Activated gamma-delta T cell treated with anti-CD3 and anti-CD28 coated beads, Interleukin-2, amount 50 U/mL, for 16 hours (primary cell): ENCODE data around the gene SRRM5.
"Not testable (repeated sequence)": the region's sequence is repeated elsewhere in the genome, so short reads cannot be mapped to it uniquely, and the experiment has no call there.

Source experiments
- DNase-seq: peaks from one replicate; pipeline ENCODE4 v3.0.0-alpha.2; 2020; ENCODE audit warnings: low read depth

Gene SRRM5, protein sequence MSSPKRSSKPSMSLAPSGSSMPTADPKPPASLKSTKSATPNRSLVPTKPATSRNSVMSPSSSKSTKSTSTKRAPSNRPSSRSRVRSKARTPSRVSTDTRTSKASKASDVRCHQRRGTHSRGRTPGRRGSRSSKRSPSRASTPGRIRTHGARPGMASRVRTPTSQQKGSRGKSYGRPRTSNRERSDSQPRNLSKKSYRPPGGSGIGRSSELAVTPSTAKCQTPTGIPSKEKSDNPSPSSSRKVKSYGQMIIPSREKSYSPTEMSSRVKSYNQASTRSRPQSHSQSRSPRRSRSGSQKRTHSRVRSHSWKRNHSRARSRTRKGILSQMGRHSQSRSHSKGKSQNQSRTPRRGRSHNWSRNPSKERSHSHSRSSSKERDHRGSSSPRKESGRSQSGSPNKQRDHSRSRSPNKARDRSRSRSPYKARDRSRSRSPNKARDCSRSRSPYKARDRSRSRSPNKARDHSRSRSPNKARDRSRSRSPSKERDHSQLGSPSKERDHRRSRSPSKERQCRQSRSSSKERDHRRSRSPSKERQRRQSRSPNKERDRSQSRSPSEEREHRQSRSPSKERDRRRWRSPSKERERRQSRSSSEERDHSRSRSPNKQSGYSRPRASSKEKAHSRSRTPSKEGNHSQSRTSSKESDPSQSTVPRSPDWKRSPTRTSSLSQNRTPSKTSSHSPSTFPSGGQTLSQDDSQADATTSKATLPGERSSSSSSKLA

GRCh38 chr19:43611788-43612187 is at the start of gene SRRM5:
SRRM5 (plus strand) TSS chr19:43612088; CDS start chr19:43612122, 34 bp downstream.
- DNase-seq: no peak

DNA sequence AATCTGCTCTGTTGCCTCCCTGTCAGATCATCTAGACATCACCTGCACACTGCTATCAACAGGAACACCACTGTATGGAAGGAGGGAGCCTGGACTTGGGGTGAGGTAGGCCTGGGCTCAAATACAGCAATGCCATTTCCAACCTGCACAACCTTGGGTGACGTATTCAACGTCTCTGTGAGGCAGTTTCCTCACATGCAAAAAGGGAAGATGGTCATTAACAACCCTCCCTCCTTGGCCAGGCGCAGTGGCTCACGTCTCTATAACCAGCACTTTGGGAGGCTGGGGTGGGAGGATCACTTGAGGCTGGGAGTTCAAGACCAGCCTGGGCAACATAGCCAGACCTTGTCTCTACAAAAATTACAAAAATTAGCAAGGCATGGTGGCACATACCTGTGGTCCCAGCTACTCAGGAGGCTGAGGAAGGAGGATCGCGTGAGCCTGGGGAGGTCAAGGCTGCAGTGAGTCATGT is 49.6 kb upstream of the SRRM5 start:
- DNase-seq: no peak

DNA sequence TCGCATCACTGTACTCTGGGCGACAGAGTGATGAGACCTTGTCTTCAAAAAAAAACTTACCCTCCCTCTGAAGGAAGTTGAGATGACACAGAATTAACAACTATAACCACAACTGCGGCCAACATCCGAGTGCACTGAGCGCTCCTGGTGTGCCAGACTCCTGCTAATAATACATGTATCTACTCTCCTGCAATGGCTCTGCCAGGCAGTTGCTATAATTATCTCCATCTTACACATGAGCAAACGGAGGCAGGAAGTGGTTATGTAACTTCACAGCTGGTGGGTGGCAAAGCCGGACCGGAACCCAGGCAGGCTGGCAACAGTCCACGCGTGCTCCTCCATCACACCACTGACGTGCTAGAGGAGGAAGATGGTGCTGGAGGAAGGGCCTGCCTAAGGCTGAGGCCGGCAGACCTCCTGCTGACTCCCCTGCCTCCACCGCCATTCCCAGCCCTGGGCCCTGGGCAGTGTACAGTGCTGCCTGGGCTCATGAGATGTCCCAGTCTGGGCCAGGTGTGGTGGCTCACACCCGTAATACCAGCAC is 49.1 kb upstream of the SRRM5 start:
- DNase-seq: peak; percentile 73

- no peak for DNase-seq
Observed at GRCh38 chr19:43563816-43564457, 48.0 kb upstream of the SRRM5 start.

DNA sequence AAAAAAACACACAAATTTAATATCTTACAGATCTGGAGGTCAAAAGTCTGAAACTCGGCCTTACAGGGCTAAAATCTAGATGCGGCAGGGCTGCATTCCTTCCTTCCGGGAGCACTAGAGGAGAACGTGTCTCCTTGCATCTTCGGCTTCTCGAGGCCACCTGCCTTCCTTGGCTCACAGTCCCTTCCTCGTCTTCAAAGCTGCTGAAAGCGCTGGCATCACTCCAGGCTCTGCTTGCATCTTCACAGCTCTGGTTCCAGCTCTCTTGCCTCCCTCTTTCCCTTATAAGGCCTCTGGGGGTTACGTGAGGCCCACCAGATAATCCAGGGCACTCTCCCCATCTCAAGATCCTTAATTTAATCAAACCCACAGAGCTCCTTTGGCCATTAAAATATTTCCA is 47.1 kb upstream of the SRRM5 start:
- DNase-seq: no peak

- no peak for DNase-seq
Observed at GRCh38 chr19:43569657-43570056, 42.2 kb upstream of the SRRM5 start.

- no peak for DNase-seq
Observed at GRCh38 chr19:43570174-43570791, 41.6 kb upstream of the SRRM5 start.

DNA sequence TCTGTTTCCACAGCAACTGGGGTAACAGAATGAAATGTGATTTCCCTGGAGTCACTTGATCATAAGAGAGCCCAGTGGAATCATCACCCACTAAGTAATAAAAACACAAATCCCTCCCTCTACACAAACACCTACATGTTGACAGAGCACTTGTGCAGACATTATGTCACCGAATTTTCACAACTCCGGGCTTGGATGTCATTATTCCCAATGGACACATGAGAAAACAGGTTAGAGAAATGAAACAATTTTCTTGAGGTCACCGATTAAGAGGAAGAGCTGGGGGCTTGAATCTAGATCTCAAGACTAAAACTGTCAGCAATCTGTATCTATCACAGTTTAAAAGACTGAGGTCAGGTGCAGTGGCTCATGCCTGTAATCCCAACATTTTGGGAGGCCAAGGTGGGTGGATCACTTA is 39.7 kb upstream of the SRRM5 start:
- no peak for DNase-seq

- DNase-seq: no peak
Observed at GRCh38 chr19:43574424-43575155, 37.3 kb upstream of the SRRM5 start.

DNA sequence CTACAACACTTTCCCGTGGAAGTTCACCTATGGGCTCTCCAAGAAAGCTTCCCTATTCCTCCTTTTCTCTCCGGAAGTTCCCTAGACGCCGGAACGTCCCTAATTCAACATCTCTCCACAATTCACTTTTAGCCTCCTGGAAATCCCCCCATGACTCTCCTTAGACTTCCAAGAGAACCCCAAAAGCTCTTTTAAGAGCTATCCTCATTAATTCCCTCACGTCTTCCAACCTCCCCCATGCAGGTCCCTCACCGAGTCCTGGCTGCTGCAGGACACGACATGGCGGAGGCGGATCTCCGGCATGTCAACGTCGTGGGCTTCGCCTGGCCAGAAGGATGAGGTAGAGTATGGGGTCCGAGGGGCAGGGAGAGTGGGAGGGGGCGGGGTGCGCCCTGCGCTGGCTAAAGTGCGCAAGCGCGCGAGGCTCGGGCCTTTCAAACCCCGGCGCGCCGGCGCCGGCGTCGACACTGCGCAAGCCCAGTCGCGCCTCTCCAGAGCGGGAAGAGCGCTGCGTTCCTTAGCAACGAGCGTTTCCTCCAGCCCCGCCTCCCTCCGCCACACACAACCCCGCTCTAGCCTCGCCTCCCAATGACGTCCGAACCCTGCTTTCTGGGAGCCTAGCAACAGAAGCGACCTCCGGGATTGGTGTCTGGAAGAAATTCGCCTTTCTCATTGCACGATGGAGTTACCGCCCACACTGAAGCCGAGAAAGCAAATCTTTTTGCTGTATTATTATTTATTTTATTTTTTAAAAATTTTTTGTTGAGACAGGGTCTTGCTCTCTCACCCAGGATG is 36.5 kb upstream of the SRRM5 start, which contains the start of the genes PINLYP and XRCC1:
Gene PINLYP (plus strand): TSS at position 646 of the 795 bp plus-strand sequence. CDS start 1,391 bp downstream, outside the sequence.
Gene XRCC1 (minus strand): TSS at position 372 of the 795 bp plus-strand sequence. CDS start 69 bp downstream, at position 303.
- DNase-seq: peak; percentile 93

GRCh38 chr19:43575955-43576878 is 35.7 kb upstream of the SRRM5 start:
- DNase-seq: no peak

DNA sequence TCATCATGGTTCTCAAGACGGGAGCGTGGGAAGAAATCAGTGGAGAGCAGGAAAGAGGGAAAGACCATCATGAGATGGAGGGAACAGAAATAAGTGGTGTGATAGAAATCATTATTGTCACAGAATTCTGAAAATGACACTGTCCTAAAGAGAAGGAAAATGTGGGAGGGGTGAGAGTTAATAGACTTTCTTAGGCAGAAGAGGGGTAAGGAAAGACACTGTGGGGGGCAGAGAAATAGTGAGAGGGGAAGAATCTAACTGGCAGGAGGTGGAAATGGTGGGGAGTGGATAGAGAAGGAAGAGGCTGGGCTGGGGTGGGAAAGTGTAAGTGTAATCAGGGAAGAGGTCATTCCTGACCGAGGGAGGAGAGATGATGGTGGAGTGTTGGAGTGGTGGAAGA is 33.1 kb upstream of the SRRM5 start:
- DNase-seq: no peak

DNA sequence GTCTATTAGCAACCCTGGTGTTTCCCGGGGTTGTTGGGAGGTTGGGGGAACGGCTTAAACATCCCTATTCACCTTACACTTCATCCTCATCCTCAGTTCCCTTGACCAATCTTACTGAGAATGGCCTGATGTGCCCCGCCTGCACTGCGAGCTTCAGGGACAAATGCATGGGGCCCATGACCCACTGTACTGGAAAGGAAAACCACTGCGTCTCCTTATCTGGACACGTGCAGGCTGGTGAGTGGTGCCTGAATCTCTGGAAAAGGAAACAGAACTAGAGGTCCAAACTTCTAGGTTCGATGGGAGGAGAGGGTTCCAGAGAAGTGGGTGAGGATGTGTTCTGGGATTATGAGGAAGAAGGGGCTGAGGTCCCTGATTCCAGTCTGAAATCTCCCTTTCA is 30.4 kb upstream of the SRRM5 start:
- DNase-seq: no peak

- no peak for DNase-seq
Observed at GRCh38 chr19:43582495-43582894, 29.4 kb upstream of the SRRM5 start.

DNA sequence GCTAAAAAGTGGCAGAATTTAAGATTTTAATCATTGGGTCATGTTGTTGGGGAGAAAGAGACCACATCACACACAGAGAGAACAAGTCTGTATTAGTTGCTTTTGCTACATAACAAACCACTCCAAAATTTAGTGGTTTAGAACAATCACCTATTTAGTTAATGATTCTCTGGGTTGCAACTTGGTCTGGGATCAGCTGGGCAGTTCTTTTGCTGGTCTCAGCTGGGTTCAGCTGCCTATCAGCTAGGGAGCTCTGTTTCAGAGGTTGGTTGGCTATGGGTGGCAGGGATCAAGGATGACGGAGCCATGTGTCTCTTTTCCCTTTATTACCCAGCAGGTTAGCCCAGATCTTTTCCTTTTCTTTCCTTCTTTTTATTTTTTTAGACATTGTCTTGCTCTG is 27.4 kb upstream of the SRRM5 start:
- no peak for DNase-seq

- DNase-seq: no peak
Observed at GRCh38 chr19:43586346-43586745, 25.5 kb upstream of the SRRM5 start.

- not testable (repeated sequence) for DNase-seq
Observed at GRCh38 chr19:43587029-43587428, 24.9 kb upstream of the SRRM5 start.

DNA sequence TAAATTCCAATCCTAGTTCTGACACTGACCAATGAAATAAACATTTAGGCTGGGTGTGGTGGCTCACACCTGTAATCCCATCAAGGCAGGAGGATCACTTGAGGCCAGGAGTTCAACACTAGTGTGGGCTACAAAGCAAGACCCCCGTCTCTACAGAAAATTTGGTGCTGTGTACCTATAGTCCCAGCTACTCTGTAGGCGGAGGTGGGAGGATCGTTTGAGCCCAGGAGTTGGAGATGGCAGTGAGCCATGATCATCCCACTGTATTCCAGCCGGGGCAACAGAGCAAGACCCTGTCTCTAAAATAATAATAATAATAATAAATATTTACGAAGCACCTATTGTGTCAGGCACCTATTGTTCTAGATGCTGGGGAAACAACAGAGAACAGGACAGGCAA is 22.6 kb upstream of the SRRM5 start:
- DNase-seq: no peak

DNA sequence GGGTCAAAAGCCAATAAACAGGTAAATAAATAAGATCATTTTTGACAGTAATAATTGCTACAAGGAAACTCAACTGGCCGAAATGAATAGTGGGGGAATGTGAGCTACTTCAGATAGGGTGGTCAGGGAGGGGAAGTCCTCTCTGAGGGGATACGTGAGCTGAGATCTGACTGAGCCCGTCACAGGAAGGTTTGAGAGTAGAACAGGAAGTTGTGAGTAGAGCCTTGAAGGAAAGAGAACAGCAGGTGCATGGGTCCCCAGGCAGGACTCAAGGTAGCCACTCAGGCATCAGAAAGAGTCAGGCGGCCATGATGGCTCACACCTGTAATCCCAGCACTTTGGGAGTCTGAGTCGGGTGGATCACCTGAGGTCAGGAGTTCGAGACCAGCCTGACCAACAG is 22.2 kb upstream of the SRRM5 start:
- no peak for DNase-seq
